Stimulated activated CD4-positive, alpha-beta T cell treated with anti-CD3 and anti-CD28 coated beads, Interleukin-4, amount 100 ng/mL, for 24 hours (primary cell): ENCODE data around the gene CCDC117.

Source experiments
- DNase-seq: peaks from one replicate; pipeline ENCODE4 v3.0.0-alpha.2; 2020

The CCDC117 gene

GRCh38 chr22:28831140-28832072 is 58.9 kb downstream of the CCDC117 start:
- DNase-seq: no peak

- no peak for DNase-seq
These were observed 60.2 kb downstream of the CCDC117 start for GRCh38 chr22:28832731-28833130.

DNA sequence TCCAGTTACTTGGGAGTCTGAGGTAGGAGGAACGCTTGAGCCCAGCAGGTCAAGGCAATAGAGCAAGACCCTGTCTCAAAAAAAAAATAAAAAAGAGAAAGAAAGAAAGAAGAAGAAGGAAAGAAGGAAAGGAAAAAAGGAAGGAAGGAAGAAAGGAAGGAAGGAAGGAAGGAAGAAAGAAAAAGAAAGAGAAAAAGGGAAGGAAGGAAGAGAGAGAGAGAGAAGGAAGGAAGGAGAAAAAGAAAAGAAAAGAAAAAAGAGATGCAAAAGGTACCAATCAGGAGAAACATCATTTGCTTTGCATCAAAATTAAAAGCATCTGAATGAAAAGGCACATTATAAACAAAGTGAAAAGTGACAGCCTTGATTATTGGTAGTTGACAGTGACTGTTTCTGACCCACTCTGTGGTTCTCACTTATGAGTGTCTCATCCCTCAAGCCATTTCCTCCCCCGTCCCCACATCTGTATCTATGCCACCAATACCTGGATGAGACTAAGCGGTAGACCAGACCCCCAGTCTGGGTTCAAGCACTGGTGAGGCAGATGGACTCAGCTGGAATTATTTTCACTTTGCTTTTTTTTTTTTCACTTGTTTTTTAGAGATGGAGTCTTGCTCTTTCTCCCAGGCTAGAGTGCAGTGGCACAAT is 60.9 kb downstream of the CCDC117 start:
- no peak for DNase-seq

GRCh38 chr22:28835630-28836189 is 63.2 kb downstream of the CCDC117 start:
- DNase-seq: no peak

GRCh38 chr22:28837640-28838039 is 65.1 kb downstream of the CCDC117 start:
- no peak for DNase-seq
